C4-2B (cell line): ENCODE results near the gene BANF2.

Experiments
- ZFX ChIP-seq: fragments of 450-650 bp; IDR thresholded peaks from 2 replicates; pipeline ENCODE4 v1.6.1; 2017
- TF ChIP-seq, protein P1 (sequence below): fragments of 450-650 bp; conservative IDR thresholded peaks from 2 replicates; pipeline ENCODE4 v1.5.1; 2017; ENCODE audit warnings: mild to moderate bottlenecking

DNA sequence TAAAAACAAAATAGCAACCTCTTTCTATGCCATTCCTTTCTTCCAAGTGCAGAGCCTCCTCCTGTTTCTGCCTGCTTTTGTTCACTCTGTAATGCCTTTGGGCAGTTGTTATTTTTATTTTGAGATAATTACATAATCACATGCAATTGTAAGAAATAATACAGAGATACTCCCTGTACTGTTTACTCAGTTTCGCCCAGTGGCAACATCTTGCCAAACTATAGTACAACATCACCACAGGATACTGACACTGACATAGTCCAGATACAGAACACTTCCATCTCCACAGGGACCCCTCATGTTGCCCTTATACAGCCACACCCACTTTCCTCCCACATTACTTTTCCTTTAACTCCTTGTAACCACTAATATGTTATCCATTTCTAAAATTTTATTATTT, 59.7 kb downstream of the BANF2 start:
- TF ChIP-seq, protein P1, sequence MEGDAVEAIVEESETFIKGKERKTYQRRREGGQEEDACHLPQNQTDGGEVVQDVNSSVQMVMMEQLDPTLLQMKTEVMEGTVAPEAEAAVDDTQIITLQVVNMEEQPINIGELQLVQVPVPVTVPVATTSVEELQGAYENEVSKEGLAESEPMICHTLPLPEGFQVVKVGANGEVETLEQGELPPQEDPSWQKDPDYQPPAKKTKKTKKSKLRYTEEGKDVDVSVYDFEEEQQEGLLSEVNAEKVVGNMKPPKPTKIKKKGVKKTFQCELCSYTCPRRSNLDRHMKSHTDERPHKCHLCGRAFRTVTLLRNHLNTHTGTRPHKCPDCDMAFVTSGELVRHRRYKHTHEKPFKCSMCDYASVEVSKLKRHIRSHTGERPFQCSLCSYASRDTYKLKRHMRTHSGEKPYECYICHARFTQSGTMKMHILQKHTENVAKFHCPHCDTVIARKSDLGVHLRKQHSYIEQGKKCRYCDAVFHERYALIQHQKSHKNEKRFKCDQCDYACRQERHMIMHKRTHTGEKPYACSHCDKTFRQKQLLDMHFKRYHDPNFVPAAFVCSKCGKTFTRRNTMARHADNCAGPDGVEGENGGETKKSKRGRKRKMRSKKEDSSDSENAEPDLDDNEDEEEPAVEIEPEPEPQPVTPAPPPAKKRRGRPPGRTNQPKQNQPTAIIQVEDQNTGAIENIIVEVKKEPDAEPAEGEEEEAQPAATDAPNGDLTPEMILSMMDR, result no peak
- no peak for TF ChIP-seq ZFX
